ENCODE results near the gene EEFSEC. TPM values are rescaled to one million over a fixed set of nuclear protein-coding genes. Genes with fewer than 3 reads are reported as not detected.

The EEFSEC gene
- total RNA-seq, 1 experiment from 2014 or later, result 9.5 TPM

- H2AFZ ChIP-seq (ENCODE audit: low read length), result no peak overlapping the region
- H3K27me3 ChIP-seq (ENCODE audit: insufficient read depth, low read length), result no peaks in the 10 kb centered on the region
- no peaks in the 10 kb centered on the region; the same call in 1 of the 2 replicates for H3K4me1 ChIP-seq (ENCODE audit: insufficient read depth, low read length)
- H3K56ac ChIP-seq (ENCODE audit: insufficient read length, low read depth, low read length), result no peak overlapping the region
- Mint-ChIP-seq H3K4me3 (no peak overlapping the region), H3K27me3 (ENCODE audit: low read depth) (no peaks in the 10 kb centered on the region), H3K9me3 (peaks cover 0 to 4% of the 10 kb centered on the region in 2 experiments; a peak in 2 of 5 replicates), H3K36me3 (ENCODE audit: insufficient read depth in 1 of 3, low read depth in 3 of 3) (no peaks in the 10 kb centered on the region; a peak in 3 of 7 replicates), H3K27ac (no peak overlapping the region; a peak in 1 of 7 replicates), H3K4me1 (peaks cover 4 to 17% of the 10 kb centered on the region in 2 experiments)
- no peak overlapping the region for H4K8ac ChIP-seq (replicated peaks; ENCODE audit: insufficient read length, low read depth, low read length)
- no peak overlapping the region for H3K23ac ChIP-seq (ENCODE audit: insufficient read length, low read depth, low read length)
- no peak overlapping the region for H4K91ac ChIP-seq (ENCODE audit: insufficient read length, low read depth, low read length)
- no peak overlapping the region for H3K14ac ChIP-seq (ENCODE audit: insufficient read depth, low read length)
- H3K9ac ChIP-seq (ENCODE audit: extremely low read depth, insufficient read length, low read length), result no peak overlapping the region
- H2BK20ac ChIP-seq (ENCODE audit: low read depth, low read length, poor library complexity, severe bottlenecking), result no peak overlapping the region
- H3T11ph ChIP-seq (ENCODE audit: low read length), result no peak overlapping the region
- H3K4ac ChIP-seq (ENCODE audit: low read depth, low read length), result no peak overlapping the region
- no peak overlapping the region for H3K27ac ChIP-seq (ENCODE audit: insufficient read length, low read depth, low read length)
- TF ChIP-seq CTCF (conservative IDR thresholded peaks at IDR 0.05), result no peak
- DNase-seq, result no peak
- no peak overlapping the region for H2BK15ac ChIP-seq (ENCODE audit: low read depth, low read length)
- no peak overlapping the region for H2BK5ac ChIP-seq (ENCODE audit: insufficient read length, low read length)
- WGBS (ENCODE audit: extremely low coverage, insufficient read length, low lambda C conversion rate), result no CpG with 5 or more reads among the region's 4 CpGs
- no peak overlapping the region for H4K5ac ChIP-seq (ENCODE audit: insufficient read length, low read depth, low read length)
- H3K79me2 ChIP-seq (ENCODE audit: insufficient read depth, low read length), result no peaks in the 10 kb centered on the region
- no peak overlapping the region for H2AK5ac ChIP-seq (ENCODE audit: insufficient read length, low read length)
- H3K4me2 ChIP-seq (ENCODE audit: insufficient read depth, insufficient read length, low read length), result no peak overlapping the region
- no peaks in the 10 kb centered on the region for H3K79me1 ChIP-seq (ENCODE audit: insufficient read depth, low read depth, low read length, poor library complexity, severe bottlenecking)
- H2BK120ac ChIP-seq (ENCODE audit: low read depth, low read length, poor library complexity, severe bottlenecking), result no peak overlapping the region
- no peaks in the 10 kb centered on the region for H3K9me3 ChIP-seq (ENCODE audit: control insufficient read depth, low read depth, low read length)
- H3K18ac ChIP-seq (ENCODE audit: insufficient read length, low read depth, low read length), result no peak overlapping the region
- H4K20me1 ChIP-seq (ENCODE audit: control insufficient read depth, insufficient read depth, insufficient read length), result no peaks in the 10 kb centered on the region
- H2BK12ac ChIP-seq (ENCODE audit: insufficient read length, low read depth, low read length), result no peak overlapping the region
- no peaks in the 10 kb centered on the region for H3K23me2 ChIP-seq (ENCODE audit: insufficient read length, low read depth, low read length, poor library complexity, severe bottlenecking)
Measured at GRCh38 chr3:128188326-128188725, 35.0 kb downstream of the EEFSEC start.
